Airway epithelial cell (primary cell): ENCODE data around the gene FREM2. TPM values are rescaled to one million over a fixed set of nuclear protein-coding genes. Genes with fewer than 3 reads are reported as not detected.

Source experiments
- total RNA-seq: library from RNA; depleted of rRNA; stranded (reverse); fragments of >200 nt; gene quantifications from 2 replicates; pipeline ENCODE4 v1.2.3, GENCODE V29; 2015

Gene FREM2, protein sequence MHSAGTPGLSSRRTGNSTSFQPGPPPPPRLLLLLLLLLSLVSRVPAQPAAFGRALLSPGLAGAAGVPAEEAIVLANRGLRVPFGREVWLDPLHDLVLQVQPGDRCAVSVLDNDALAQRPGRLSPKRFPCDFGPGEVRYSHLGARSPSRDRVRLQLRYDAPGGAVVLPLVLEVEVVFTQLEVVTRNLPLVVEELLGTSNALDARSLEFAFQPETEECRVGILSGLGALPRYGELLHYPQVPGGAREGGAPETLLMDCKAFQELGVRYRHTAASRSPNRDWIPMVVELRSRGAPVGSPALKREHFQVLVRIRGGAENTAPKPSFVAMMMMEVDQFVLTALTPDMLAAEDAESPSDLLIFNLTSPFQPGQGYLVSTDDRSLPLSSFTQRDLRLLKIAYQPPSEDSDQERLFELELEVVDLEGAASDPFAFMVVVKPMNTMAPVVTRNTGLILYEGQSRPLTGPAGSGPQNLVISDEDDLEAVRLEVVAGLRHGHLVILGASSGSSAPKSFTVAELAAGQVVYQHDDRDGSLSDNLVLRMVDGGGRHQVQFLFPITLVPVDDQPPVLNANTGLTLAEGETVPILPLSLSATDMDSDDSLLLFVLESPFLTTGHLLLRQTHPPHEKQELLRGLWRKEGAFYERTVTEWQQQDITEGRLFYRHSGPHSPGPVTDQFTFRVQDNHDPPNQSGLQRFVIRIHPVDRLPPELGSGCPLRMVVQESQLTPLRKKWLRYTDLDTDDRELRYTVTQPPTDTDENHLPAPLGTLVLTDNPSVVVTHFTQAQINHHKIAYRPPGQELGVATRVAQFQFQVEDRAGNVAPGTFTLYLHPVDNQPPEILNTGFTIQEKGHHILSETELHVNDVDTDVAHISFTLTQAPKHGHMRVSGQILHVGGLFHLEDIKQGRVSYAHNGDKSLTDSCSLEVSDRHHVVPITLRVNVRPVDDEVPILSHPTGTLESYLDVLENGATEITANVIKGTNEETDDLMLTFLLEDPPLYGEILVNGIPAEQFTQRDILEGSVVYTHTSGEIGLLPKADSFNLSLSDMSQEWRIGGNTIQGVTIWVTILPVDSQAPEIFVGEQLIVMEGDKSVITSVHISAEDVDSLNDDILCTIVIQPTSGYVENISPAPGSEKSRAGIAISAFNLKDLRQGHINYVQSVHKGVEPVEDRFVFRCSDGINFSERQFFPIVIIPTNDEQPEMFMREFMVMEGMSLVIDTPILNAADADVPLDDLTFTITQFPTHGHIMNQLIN (N-terminal part only)
- 0.07 TPM in 1 of 2 replicates, not detected in the other for total RNA-seq

DNA sequence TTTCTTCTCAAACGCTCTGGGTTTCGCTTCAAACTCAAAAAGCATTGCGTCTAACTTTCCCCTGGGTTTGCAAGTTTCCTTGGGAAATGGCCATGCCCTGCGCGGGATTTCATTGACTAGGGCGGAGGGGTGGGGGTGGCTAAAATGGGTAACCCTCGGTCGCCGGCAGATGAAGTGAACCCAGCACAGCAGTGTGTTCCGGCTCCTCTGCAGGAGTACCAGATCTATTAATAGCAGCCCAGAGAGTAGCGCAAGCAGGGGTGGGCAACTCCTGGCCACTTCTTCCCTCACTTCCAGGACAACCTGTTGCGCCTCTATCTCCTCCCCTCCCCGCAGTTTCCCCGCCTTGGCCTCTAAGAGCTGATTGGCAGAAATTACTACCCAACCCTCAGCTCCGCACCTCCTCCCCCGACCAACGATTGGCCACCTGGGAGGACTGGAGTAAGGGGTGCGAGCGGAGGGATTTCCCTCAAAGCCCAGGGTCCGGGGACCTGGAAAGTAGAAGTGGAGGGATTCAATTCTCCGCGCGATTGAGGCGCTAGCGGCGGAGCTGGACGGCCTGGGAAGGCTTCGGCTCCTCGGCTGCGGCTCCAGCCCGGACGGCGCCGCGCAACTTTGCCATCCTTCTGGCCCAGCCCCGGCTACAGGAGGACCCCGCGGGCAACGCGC, at the start of gene FREM2:
Gene FREM2 (plus strand): TSS at position 501 of the 669 bp plus-strand sequence. CDS start 268 bp downstream, outside the sequence.

